IPS-20b (cell line): ENCODE results near the gene PRKCE.

Source experiments
- H3K27ac ChIP-seq: one replicate; pipeline ENCODE4 v1.5.1; 2013; ENCODE audit warnings: low read length
- H3K27me3 ChIP-seq: 2 replicates; pipeline ENCODE4 v1.6.1; 2013; ENCODE audit warnings: mild to moderate bottlenecking, low read length, inconsistent platforms; ENCODE audit not compliant: insufficient read depth
- H3K36me3 ChIP-seq: 2 replicates; pipeline ENCODE4 v1.6.1; 2013; ENCODE audit warnings: low read depth, mild to moderate bottlenecking, inconsistent platforms, low read length, moderate library complexity; ENCODE audit not compliant: insufficient read depth
- H3K4me1 ChIP-seq: 2 replicates; pipeline ENCODE4 v1.6.1; 2013; ENCODE audit warnings: mild to moderate bottlenecking, control low read depth, inconsistent platforms, low read length, moderate library complexity; ENCODE audit not compliant: insufficient read depth
- H3K4me3 ChIP-seq: 2 replicates; pipeline ENCODE4 v1.5.1; 2013; ENCODE audit warnings: mild to moderate bottlenecking, low read length, inconsistent platforms
- H3K9ac ChIP-seq: 2 replicates; pipeline ENCODE4 v1.6.1; 2013; ENCODE audit warnings: low read depth, mild to moderate bottlenecking, inconsistent platforms, low read length, moderate library complexity
- H3K9me3 ChIP-seq: 2 replicates; pipeline ENCODE4 v1.6.1; 2013; ENCODE audit warnings: mild to moderate bottlenecking, low read depth, low read length, inconsistent platforms; ENCODE audit not compliant: insufficient read depth

Gene PRKCE

DNA sequence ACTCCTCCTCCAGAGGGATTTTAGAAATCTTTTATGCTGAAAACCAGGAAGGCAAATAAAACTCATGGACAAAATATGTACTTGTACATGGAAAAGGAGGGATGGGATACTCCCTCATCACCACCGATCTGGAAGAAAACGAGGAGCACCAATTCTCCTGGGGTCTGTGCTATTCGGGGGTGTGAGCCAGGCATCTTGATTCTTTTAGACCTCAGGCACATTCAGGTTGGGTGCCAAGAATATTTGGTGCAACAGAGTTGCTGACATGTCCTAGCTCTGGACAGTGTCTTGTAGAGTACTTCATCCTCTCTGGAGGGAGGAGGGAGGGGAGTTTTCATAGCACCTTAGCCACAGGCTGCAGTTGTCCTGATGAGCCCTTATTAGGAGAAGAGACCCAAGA is 163.0 kb downstream of the PRKCE start:
- Histone ChIP-seq H3K27ac (no peak overlapping the region), H3K4me1 (0 out of 2 replicates have a peak, but pooled peaks cover 2% of the 10 kb centered on the region), H3K27me3 (no peaks in the 10 kb centered on the region), H3K9me3 (no peaks in the 10 kb centered on the region), H3K9ac (no peak overlapping the region), H3K4me3 (no peak overlapping the region), H3K36me3 (no peaks in the 10 kb centered on the region)

DNA sequence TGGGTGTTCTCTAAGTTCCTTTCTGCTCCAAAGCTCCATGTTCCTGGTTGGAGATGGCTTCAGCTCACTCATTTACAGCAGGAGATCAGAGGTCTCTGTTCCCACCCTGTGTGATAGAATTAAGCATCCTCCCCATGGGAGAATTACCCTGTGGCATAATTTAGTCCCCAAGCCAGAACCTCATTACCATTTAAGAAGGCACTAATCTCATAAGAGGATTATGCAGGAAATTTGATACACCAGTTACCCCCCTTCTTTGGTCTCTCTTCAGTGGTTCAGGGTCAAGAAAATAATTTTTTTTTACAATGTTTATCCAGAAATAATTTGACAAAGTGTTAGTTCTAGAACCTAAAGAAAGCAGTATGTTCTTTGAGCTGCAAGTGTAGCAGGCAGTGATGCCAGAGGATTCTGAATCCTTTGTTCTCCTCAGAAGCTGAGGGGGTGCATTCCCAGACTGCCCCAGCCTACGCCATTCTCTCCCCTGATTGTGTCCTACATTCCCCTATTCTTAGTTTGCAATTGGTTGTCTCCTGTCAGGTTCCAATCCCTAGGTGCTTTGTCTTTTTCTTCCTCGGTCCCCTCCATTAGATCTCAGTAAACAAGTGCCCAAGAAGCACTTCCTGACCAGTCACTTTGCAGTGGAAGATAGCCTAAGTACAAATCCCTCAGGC is 163.6 kb downstream of the PRKCE start:
- no peak overlapping the region for H3K4me3 ChIP-seq
- H3K27me3 ChIP-seq = no peaks in the 10 kb centered on the region
- no peak overlapping the region for H3K27ac ChIP-seq
- no peaks in the 10 kb centered on the region for H3K36me3 ChIP-seq
- H3K4me1 ChIP-seq = 0 out of 2 replicates have a peak, but pooled peaks cover 2% of the 10 kb centered on the region
- H3K9me3 ChIP-seq = no peaks in the 10 kb centered on the region
- no peak overlapping the region for H3K9ac ChIP-seq

DNA sequence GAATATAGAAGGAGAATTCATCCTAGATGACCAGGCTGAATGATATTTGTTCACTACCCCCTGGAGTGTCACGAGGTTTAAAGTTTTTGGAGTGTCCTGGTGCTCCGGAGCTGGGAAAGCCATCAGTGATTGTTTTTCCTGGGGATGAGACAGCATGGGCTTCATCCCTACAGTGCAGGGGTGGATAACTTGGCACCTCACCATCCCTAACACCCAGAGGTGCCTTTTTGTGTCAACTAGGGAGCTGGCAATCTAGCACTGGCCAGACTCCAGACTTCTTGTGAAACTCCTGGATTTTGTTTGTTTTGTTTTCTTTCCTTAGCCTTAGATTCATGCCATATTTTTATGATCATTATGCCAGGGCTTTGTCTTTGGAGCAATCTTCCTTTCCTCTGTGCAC is 164.8 kb downstream of the PRKCE start:
- no peak overlapping the region for H3K4me3 ChIP-seq
- no peaks in the 10 kb centered on the region for H3K9me3 ChIP-seq
- no peaks in the 10 kb centered on the region for H3K27me3 ChIP-seq
- no peak overlapping the region for H3K27ac ChIP-seq
- no peak overlapping the region for H3K9ac ChIP-seq
- H3K36me3 ChIP-seq = no peaks in the 10 kb centered on the region
- H3K4me1 ChIP-seq = 0 out of 2 replicates have a peak, but pooled peaks cover 2% of the 10 kb centered on the region

DNA sequence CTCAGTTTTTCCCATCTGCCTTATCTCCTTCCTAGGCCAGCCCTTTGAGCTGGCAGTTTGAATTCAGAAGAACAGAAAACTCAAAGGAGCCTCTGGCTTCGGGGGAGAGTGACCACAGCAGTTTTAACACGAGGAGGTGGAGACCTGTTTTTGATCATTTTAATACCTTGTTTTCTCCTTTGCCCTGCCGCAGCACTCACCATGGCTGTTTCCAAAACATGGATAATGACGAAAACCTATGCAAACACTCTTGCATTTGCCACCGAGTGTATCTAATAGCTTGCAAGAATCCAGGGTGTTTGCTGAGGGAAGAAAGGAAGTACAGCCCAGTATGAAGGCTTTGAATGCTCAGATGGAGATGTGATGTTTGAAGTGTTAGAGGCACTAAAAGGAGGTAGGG is 167.1 kb downstream of the PRKCE start:
- no peak overlapping the region for H3K27ac ChIP-seq
- no peaks in the 10 kb centered on the region for H3K36me3 ChIP-seq
- no peaks in the 10 kb centered on the region for H3K9me3 ChIP-seq
- H3K27me3 ChIP-seq = no peaks in the 10 kb centered on the region
- H3K9ac ChIP-seq = no peak overlapping the region
- H3K4me3 ChIP-seq = no peak overlapping the region
- H3K4me1 ChIP-seq = no peaks in the 10 kb centered on the region

DNA sequence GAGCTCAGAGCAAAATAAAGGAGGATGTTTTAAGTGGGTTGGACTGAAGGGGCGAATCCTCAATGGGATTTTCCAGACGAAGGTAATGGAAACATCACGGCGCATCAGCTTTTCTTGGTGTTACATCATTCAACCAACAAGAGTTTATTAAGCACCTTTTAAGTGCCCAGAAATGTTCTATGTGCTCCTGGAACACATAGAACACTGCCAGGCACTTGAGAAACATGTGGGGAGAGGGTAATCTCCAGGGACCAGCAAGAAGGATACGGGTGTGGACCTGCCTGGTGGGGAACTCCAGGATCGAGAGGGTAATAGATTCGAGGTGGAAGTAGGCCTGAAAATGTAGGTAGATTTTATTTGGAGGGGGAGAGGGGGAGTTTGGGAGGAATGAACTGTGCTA is 168.6 kb downstream of the PRKCE start:
- H3K9me3 ChIP-seq = no peaks in the 10 kb centered on the region
- no peaks in the 10 kb centered on the region for H3K27me3 ChIP-seq
- no peak overlapping the region for H3K27ac ChIP-seq
- no peak overlapping the region for H3K9ac ChIP-seq
- H3K4me1 ChIP-seq = no peaks in the 10 kb centered on the region
- H3K36me3 ChIP-seq = no peaks in the 10 kb centered on the region
- H3K4me3 ChIP-seq = no peak overlapping the region

DNA sequence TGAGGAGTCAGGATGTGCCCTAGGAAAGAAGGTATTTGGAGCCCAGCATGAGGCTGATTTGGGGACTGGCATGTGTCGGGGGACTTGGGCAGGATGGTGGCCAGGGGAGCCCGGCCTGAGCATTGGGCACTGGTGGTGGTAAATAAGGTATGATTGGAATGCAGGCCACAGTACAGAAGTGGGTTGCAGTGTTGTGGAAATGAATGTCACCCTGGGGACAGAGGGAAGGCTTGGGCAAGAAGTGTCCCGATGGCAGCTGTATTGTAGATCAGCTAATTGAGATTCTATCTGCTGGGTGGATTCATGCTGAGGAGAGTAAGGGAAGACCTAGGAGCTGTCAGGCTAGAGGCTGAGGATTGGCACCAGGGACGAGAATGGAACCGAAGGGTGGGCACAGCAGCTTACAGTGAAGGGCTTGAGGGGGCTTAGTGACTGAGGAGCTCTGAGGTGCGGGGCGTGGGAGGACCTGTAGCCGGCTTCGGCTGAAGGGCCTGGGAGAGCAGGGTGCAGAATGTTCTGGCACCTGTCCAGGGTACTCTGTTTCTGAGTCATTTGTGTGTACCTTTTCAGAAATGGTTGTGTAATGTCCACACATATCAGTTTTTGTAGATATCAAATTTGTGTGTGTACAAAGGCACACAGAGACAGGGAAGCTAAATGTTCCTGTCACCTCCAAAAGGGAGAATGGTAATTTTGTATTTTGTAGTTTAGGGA is 170.2 kb downstream of the PRKCE start:
- Histone ChIP-seq H3K9ac (no peak overlapping the region), H3K4me1 (no peaks in the 10 kb centered on the region), H3K27ac (no peak overlapping the region), H3K4me3 (no peak overlapping the region), H3K9me3 (no peaks in the 10 kb centered on the region), H3K27me3 (no peaks in the 10 kb centered on the region), H3K36me3 (no peaks in the 10 kb centered on the region)

DNA sequence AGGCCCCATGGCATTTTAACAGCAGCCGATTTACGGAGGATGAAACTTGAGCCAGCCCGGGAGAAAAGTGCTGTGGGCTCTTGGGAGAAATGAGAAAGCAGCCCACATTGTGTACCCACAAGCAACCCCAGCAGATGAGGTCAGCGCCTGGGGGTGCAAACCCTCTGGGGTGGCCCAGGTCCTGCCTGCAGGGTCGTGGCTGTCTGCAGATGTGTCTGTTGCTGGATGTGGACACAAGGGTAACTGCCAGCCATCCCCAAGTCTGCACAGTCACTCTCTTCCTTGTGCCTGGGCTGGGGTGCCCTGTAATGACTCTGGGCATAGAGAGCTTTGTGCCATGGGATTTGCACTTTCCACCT is 170.8 kb downstream of the PRKCE start:
- no peaks in the 10 kb centered on the region for H3K36me3 ChIP-seq
- H3K4me3 ChIP-seq = no peak overlapping the region
- H3K4me1 ChIP-seq = no peaks in the 10 kb centered on the region
- H3K27me3 ChIP-seq = no peaks in the 10 kb centered on the region
- H3K9ac ChIP-seq = no peak overlapping the region
- no peaks in the 10 kb centered on the region for H3K9me3 ChIP-seq
- no peak overlapping the region for H3K27ac ChIP-seq

DNA sequence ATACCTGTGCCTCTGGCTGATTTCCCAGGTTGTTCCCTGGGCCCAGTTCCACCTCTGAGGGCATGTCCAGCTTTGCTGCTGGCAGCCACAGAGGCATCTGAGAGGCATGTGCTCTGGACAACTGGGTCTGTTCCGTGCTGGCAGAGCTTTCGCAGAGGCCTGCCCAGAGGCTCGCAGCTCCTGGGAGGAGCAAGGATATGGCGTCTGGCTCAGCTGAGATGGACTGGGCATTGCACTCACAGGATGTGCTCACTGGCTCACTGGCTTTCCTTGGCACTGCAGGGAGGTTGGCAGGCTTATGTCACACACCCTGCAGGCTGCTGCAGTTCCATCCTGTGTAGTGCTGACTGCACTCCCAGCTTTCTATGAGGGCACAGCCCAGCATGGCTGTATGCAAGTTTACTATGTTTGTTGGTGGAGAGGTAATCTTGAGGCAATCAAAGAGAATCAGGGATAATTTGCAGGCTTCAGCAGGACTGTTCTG is 172.3 kb downstream of the PRKCE start:
- H3K27ac ChIP-seq = no peak overlapping the region
- no peak overlapping the region for H3K9ac ChIP-seq
- H3K36me3 ChIP-seq = no peaks in the 10 kb centered on the region
- H3K27me3 ChIP-seq = no peaks in the 10 kb centered on the region
- no peak overlapping the region for H3K4me3 ChIP-seq
- H3K9me3 ChIP-seq = no peaks in the 10 kb centered on the region
- no peaks in the 10 kb centered on the region for H3K4me1 ChIP-seq

DNA sequence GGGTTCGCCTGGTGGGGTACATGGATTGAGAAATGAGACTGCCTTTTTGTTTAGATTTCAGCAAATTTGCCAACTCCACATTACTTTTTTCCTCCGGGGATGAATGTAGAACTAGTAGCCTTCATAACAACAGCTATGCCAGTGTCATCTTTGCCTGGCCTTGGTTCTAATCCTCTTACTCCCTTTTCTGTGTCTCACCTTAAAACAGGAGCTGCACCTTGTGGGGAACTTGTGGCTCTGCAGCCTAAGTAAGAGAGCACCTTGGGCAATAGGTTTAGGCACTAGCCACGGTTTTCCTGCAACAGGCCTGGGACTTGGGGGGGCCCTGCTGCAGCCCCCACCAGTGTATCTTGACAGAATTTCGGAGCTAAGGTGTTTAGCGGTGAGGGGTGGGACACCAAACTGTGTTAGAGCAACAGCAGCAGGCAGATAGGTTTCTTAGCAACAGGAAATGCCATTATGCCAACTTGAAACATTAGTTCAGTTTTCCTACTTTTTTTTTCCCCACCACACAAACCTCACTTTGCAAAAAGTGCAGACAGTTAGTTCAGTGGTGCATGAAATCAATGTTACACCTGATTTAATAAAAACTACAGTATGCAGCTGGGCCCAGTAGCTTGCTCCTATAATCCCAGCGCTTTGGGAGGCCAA is 173.7 kb downstream of the PRKCE start:
- Histone ChIP-seq H3K4me3 (no peak overlapping the region), H3K4me1 (no peaks in the 10 kb centered on the region), H3K27ac (no peak overlapping the region), H3K9ac (no peak overlapping the region), H3K9me3 (peaks cover 1% of the 10 kb centered on the region; the same call in 1 of the 2 replicates), H3K27me3 (no peaks in the 10 kb centered on the region), H3K36me3 (no peaks in the 10 kb centered on the region)

DNA sequence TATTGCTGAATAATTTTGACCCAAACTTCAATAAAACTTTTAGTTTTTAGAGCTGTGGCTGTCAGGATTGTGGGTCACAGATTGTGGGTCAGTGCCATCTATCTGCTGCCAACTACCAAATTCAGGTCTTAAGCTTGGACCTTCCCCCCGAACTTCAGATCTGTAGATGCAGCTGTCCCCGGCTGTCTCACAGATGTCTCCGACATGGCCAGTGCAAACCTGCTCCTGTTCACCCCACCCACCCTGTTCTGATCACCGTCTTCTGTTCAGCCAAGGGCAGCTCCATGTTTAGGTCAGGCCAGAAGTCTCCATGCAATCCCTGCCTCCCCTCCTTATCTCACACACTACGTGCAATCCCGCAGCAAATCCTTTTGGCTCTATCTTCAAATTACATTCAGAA is 175.0 kb downstream of the PRKCE start:
- no peak overlapping the region for H3K4me3 ChIP-seq
- H3K27me3 ChIP-seq = no peaks in the 10 kb centered on the region
- peaks cover 13% of the 10 kb centered on the region; the same call in 1 of the 2 replicates for H3K9me3 ChIP-seq
- H3K9ac ChIP-seq = no peak overlapping the region
- no peak overlapping the region for H3K27ac ChIP-seq
- no peaks in the 10 kb centered on the region for H3K4me1 ChIP-seq
- no peaks in the 10 kb centered on the region for H3K36me3 ChIP-seq

DNA sequence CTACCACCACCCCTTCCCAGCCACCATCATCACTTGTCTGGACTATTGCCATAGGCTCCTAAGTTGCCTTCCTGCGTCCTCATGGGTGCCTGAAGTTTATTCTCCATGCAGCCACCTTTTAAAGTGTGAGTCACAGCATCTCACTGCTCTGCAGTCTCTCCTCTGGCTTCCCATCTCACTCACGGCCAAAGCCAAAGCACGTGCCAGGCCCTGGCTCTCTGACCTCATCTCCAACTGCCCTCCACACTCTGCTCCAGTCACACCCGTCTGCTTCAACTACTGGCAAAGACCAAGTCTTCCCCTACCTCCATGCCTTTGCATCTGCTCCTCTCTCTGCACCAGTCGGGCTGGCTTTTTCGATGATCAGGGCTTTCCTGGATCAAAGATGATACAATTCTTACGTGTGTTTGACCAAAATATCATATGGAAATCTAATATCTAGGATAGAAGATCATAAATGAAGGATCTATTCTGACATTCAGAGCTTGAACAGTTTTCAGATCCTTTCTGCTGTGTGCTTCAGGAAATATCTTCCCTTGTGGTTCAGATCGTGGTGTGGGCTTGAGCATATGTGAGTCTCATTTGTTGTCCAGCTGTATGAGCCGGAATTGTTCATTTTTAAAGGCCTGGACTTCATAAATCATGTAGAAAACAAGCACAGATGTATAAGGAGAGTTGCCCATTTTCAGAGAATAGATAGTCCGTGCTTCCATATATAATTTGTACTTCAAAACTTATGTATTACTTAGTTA is 175.6 kb downstream of the PRKCE start:
- H3K36me3 ChIP-seq = no peaks in the 10 kb centered on the region
- H3K9ac ChIP-seq = no peak overlapping the region
- H3K27ac ChIP-seq = no peak overlapping the region
- no peaks in the 10 kb centered on the region for H3K4me1 ChIP-seq
- H3K4me3 ChIP-seq = no peak overlapping the region
- H3K9me3 ChIP-seq = peaks cover 13% of the 10 kb centered on the region; the same call in 1 of the 2 replicates
- no peaks in the 10 kb centered on the region for H3K27me3 ChIP-seq
